LNCaP clone FGC (cell line): ENCODE results near the gene CFAP65.

Experiments used
- DNase-seq: peaks from one replicate; pipeline ENCODE4 v3.0.0-alpha.2; 2011; ENCODE audit warnings: low read depth
- H3K4me3 ChIP-seq: 2 replicates; pipeline ENCODE4 v1.5.1; 2011; ENCODE audit warnings: mild to moderate bottlenecking, low read depth, low read length, control low read depth
- TF ChIP-seq, protein P1 (sequence below): IDR thresholded peaks from 2 replicates; pipeline ENCODE4 v1.5.1; 2012; ENCODE audit warnings: mild to moderate bottlenecking; ENCODE audit not compliant: control insufficient read depth, insufficient read depth; ENCODE audit errors: extremely low read depth

Gene CFAP65

DNA sequence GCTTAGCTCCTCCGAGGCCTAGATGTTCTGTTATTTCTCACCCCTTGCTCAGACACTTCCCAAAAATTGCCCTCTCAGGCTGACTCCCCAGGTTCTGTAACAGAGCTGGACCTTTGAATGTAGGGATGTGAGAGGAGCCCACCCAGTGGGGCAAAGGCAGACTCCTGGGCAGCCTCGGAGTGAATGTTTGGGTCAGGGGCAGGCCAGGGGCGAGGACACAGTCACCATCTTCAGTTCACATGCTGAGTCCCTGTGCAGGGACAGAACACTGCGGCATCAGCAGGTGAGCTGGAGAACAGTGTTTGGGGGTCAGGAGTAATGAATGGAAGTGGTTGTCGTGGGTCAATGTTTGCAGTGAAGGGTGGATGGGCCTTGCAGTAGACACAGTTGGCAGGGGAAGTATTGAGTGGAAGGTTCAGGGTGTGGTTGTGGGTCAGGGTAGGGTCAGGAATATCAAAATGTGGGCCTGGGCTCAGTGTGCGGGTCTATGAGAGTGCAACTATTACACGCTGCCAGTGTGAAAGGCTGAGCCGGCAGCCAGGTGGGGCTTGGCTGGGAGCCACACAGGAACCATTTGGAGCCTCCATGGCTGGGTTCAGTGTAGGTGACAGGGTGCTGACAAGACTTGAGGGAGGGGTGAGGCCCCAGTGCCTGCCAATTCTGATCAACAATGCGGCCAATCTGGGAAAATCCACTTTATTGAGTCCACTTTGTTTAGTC is 15.0 kb upstream of the CFAP65 start:
- no peak for DNase-seq
- TF ChIP-seq, protein P1, sequence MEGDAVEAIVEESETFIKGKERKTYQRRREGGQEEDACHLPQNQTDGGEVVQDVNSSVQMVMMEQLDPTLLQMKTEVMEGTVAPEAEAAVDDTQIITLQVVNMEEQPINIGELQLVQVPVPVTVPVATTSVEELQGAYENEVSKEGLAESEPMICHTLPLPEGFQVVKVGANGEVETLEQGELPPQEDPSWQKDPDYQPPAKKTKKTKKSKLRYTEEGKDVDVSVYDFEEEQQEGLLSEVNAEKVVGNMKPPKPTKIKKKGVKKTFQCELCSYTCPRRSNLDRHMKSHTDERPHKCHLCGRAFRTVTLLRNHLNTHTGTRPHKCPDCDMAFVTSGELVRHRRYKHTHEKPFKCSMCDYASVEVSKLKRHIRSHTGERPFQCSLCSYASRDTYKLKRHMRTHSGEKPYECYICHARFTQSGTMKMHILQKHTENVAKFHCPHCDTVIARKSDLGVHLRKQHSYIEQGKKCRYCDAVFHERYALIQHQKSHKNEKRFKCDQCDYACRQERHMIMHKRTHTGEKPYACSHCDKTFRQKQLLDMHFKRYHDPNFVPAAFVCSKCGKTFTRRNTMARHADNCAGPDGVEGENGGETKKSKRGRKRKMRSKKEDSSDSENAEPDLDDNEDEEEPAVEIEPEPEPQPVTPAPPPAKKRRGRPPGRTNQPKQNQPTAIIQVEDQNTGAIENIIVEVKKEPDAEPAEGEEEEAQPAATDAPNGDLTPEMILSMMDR, result no peak
- H3K4me3 ChIP-seq, result no peak overlapping the region

DNA sequence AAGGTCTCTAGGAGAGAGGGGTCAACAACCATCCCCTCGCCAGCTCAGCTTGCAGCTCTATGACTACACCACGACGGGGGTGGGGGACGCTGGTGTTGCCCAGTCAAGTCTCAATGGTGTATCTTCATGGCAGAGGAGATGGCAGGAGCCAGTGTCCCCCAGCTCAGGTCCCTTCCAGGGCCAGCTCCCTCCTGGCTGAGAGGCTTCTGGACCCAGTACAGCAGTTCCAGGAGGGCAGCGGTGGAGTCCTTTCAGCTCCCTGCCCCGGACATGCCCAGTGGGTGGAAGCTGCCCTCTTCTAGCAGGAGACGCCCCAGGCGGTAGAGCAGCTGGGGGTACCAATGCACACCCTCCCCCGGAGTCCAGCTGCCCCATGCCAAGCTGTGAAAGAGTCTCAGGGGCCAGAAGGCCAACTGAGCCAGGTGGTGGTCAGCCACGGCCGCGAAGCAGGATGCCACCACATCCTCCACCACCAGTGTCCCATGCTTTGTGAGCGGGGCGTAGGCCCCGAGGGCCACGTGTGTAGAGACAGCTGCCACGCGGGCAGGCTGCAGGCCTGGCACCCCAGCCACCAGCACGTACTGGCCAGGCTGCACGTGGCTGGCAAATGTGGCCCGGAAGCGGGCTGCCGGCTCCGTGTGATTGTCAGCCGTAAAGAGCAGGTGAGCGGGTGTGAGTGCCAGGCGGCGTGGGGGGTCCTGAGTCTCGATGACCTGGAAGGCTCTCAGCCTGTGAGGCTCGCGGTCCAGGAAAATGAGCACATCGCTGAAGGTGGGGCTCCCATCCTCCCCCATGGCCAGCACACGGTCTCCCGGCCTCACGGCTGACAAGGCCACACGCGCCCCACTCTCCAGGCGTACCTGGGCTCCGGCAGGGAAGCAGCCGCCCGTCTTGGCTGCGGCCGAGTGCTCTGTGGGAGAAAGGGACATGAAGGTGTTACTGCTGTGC is 13.9 kb upstream of the CFAP65 start:
- no peak overlapping the region for H3K4me3 ChIP-seq
- DNase-seq, result no peak
- TF ChIP-seq, protein P1, result no peak

DNA sequence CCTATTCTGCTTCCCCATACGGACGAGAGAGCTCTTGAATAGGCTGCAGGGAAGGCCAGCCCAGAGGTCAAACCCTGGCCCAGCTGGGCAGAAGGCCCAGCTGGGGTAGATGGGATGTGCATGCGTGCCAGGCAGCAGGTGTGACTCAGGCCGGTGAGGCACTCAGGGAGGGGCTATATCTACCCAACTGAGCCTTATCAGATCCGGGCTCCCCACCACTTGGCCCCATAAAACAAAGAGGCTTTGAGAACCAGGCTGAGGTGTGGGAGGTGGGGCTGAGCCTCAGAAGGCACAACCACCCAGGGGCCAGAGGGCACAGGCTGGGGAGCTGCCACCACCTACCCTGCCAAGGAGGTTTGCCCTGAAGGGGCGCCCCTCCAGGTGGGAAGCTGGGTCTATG is 8.0 kb upstream of the CFAP65 start:
- TF ChIP-seq, protein P1, result no peak
- DNase-seq, result no peak
- H3K4me3 ChIP-seq, result no peak overlapping the region

DNA sequence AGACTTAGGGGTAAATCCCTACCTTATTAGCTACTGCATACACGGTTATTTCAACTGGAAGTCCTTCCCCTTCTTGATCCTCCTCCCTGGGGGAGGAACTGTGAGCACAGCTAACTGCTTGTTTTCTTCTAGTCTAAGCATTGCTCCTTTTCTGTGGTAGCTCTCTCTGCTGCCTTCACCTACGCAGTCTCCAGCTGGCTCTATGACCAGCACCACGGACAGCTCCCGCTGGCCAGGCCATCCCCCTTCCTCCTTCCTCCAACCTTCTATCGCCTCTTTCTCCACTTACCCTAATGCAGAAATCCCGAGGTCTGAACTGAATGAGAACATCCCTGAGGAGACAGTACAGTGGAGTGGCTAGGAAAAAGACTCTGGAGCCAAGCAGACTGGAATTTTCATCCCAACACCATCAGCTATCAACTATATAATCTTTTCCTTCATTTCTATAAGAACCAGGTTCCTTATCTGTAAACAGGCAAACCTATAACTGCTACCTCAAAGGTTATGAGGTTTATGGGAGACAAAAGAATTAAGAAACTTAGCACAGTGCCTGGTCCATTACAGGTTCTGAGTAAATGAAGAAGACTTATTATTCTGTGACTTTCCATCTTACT is 4.7 kb upstream of the CFAP65 start:
- no peak for DNase-seq
- TF ChIP-seq, protein P1, result no peak
- no peak overlapping the region for H3K4me3 ChIP-seq

DNA sequence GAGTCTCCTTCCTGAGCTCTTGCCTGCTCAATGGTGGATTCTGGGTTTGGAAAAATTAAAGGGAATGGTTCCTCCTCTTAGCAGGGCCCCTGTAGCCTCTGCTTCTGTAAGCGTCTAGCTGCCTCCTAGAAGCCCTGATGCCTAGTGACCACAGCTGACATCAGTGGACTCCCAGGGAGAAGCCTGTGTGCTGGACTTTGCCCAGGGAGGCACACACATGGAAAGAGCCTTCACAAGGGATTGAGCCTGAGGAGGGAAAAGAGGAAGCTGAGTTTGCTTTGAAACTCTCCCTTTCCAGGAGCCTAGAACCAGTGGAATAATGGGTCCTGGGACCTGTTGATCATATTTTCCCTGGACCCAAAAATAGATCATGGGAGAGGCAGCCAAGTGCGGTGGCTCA is 1.4 kb upstream of the CFAP65 start:
- TF ChIP-seq, protein P1, result no peak
- no peak overlapping the region for H3K4me3 ChIP-seq
- DNase-seq, result no peak

DNA sequence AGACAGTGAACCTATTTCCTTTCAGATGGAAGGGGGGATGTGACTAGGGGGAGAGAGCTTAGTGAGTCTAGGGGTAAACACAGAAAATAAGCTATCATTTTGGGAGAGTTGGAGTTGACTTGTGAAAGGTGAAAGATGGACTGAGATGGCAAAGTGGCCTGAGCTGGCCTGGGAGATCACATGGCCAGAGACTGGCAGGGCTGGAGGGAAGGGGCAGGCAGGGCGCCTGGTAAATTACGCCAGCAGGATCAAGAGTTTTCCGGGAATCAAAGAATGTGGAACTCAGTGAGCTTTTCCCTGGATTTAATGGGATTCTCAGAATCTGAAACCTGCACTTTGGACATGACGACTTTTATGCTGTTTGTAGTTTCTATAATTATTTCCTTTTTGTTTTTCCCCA is 841 bp upstream of the CFAP65 start:
- DNase-seq, result no peak
- H3K4me3 ChIP-seq, result no peak overlapping the region
- TF ChIP-seq, protein P1, result no peak
